Ureter (tissue), 1 donor: ENCODE data around the gene SH2D3A. TPM values are rescaled to one million over a fixed set of nuclear protein-coding genes. Genes with fewer than 3 reads are reported as not detected.
"Not testable (repeated sequence)": the region's sequence is repeated elsewhere in the genome, so short reads cannot be mapped to it uniquely, and the experiment has no call there.

Source experiments
- DNase-seq: peaks from one replicate; pipeline ENCODE4 v3.0.0-alpha.2; 2020; ENCODE audit warnings: low spot score
- total RNA-seq: library from RNA; stranded (reverse); gene quantifications from one replicate; pipeline ENCODE4 v1.2.4, GENCODE V29; 2023
- donor health status: DM: yes; HTN: yes; CAD: no.

SH2D3A gene
- total RNA-seq = 68.7 TPM

- peak; percentile 95 for DNase-seq
Observed at GRCh38 chr19:6767357-6768235, at the start of gene SH2D3A. SH2D3A (minus strand) TSS chr19:6767435; CDS start chr19:6763748, 3,687 bp downstream.

- no peak for DNase-seq
Observed at GRCh38 chr19:6813659-6814058, 46.4 kb upstream of the SH2D3A start.

GRCh38 chr19:6812612-6813011, 45.4 kb upstream of the SH2D3A start:
- DNase-seq = no peak

- DNase-seq = no peak
Observed at GRCh38 chr19:6811906-6812305, 44.7 kb upstream of the SH2D3A start.

- no peak for DNase-seq
Observed at GRCh38 chr19:6811378-6811777, 44.1 kb upstream of the SH2D3A start.

- DNase-seq = no peak
Observed at GRCh38 chr19:6809262-6809661, 42.0 kb upstream of the SH2D3A start.

GRCh38 chr19:6808494-6808893, 41.3 kb upstream of the SH2D3A start:
- no peak for DNase-seq

GRCh38 chr19:6807291-6807690, 40.1 kb upstream of the SH2D3A start:
- DNase-seq = no peak

GRCh38 chr19:6806488-6806887, 39.3 kb upstream of the SH2D3A start:
- DNase-seq = no peak

- DNase-seq = no peak
Observed at GRCh38 chr19:6803036-6803404, 35.8 kb upstream of the SH2D3A start.

- peak; percentile 51 for DNase-seq
Observed at GRCh38 chr19:6802336-6803035, 35.3 kb upstream of the SH2D3A start.

- peak; percentile 83 for DNase-seq
Observed at GRCh38 chr19:6801485-6802086, 34.4 kb upstream of the SH2D3A start.

- peak; percentile 70 for DNase-seq
Observed at GRCh38 chr19:6800991-6801484, 33.8 kb upstream of the SH2D3A start.

- DNase-seq = not testable (repeated sequence)
Observed at GRCh38 chr19:6800160-6800790, 33.0 kb upstream of the SH2D3A start.

- DNase-seq = no peak
Observed at GRCh38 chr19:6797646-6798045, 30.4 kb upstream of the SH2D3A start.

- DNase-seq = no peak
Observed at GRCh38 chr19:6796278-6796677, 29.0 kb upstream of the SH2D3A start.

- no peak for DNase-seq
Observed at GRCh38 chr19:6794686-6795431, 27.6 kb upstream of the SH2D3A start.

GRCh38 chr19:6793973-6794372, 26.7 kb upstream of the SH2D3A start:
- DNase-seq = no peak

GRCh38 chr19:6793411-6793810, 26.2 kb upstream of the SH2D3A start:
- no peak for DNase-seq

- DNase-seq = no peak
Observed at GRCh38 chr19:6791237-6791636, 24.0 kb upstream of the SH2D3A start.
